Vagina (tissue), 2 donors: Measurements from ENCODE around the gene GAA. TPM values are rescaled to one million over a fixed set of nuclear protein-coding genes. Genes with fewer than 3 reads are reported as not detected.

ENCODE experiments used
- DNase-seq, 2 donors: peaks; one replicate each; pipeline ENCODE4 v3.0.0-alpha.2; 2017; ENCODE audit errors: extremely low spot score in 2 of 2
- H3K27ac ChIP-seq: fragments of 200-600 bp; sonication (generic); one replicate; pipeline ENCODE4 v1.5.1; 2019
- H3K27me3 ChIP-seq: fragments of 200-600 bp; sonication (generic); one replicate; pipeline ENCODE4 v1.5.1; 2019
- H3K36me3 ChIP-seq, 2 donors: fragments of 200-600 bp; sonication (generic); one replicate each; pipeline ENCODE4 v1.5.1; 2017 to 2019
- H3K4me1 ChIP-seq: fragments of 200-600 bp; sonication (generic); one replicate; pipeline ENCODE4 v1.5.1; 2019
- H3K4me3 ChIP-seq, 2 donors: fragments of 200-600 bp; sonication (generic); 1 replicate in 1 of 2; 2 replicates in 1 of 2; pipeline ENCODE4 v1.5.1; 2016 to 2019
- H3K9me3 ChIP-seq: fragments of 200-600 bp; sonication (generic); one replicate; pipeline ENCODE4 v1.5.1; 2019
- POLR2A ChIP-seq, 2 donors: fragments of 450-650 bp; IDR thresholded peaks; one replicate each; pipeline ENCODE4 v1.6.1; 2017; ENCODE audit warnings: antibody characterized with exemption in 2 of 2, mild to moderate bottlenecking in 2 of 2, moderate library complexity in 2 of 2
- POLR2AphosphoS5 ChIP-seq, 2 donors: sonication (generic); formaldehyde crosslinking; IDR thresholded peaks; one replicate each; pipeline ENCODE4 v1.9.0; 2017; ENCODE audit warnings: antibody characterized with exemption in 2 of 2, mild to moderate bottlenecking in 2 of 2, low read depth in 1 of 2; ENCODE audit not compliant: insufficient read depth in 1 of 2
- intact Hi-C: fragments of 100-400 bp; cut with DNase I; formaldehyde crosslinking; loops from one replicate; pipeline ENCODE4 v1.15.1; 2023
- total RNA-seq: library from RNA; depleted of rRNA; stranded (reverse); fragments of >200 nt; gene quantifications from one replicate; pipeline ENCODE4 v1.2.3, GENCODE V29; 2016
- TF ChIP-seq, protein P1 (sequence below), 3 experiments: fragments of 450-650 bp in 2 of 3; fragments of 200-600 bp in 1 of 3; sonication (generic) in 1 of 3; IDR thresholded peaks; one replicate each; pipeline ENCODE4 v1.5.1; 2017 to 2019; ENCODE audit warnings: antibody characterized with exemption in 3 of 3, mild to moderate bottlenecking in 2 of 3, moderate library complexity in 2 of 3

The GAA gene
- 34.1 TPM for total RNA-seq

DNA sequence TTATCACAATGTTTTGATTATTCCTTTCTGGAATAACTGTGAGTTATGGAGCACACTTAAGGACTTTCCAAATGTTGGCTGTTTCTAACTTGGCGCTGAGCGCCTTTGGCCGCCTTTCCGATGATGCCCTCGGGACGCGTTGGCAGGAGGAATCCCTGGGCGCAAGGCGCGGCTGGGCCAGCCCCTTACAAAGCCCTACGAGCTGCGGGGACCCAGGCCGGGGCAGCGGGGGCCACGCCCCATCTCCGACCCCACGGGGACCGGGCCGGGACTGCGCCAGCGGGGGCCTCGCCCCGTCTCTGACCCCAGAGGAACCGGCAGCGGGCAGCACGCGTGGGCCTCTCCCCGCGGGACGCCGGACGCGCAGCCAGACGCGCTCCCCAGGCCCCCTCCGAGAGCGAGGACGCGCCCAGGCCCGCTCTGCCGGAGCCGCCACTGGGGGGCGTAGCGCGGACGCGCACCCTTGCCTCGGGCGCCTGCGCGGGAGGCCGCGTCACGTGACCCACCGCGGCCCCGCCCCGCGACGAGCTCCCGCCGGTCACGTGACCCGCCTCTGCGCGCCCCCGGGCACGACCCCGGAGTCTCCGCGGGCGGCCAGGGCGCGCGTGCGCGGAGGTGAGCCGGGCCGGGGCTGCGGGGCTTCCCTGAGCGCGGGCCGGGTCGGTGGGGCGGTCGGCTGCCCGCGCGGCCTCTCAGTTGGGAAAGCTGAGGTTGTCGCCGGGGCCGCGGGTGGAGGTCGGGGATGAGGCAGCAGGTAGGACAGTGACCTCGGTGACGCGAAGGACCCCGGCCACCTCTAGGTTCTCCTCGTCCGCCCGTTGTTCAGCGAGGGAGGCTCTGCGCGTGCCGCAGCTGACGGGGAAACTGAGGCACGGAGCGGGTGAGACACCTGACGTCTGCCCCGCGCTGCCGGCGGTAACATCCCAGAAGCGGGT is at the start of gene GAA:
Gene GAA, plus strand, starts transcription at position 571 of the 935 bp plus-strand sequence. CDS start 3,006 bp downstream, outside the sequence.
- peak in 1 of 2 donors; percentile 26 for TF ChIP-seq POLR2A (IDR thresholded peaks at IDR 0.05)
- no peak for TF ChIP-seq POLR2AphosphoS5 (IDR thresholded peaks at IDR 0.05; ENCODE audit: insufficient read depth in 1 of 2, low read depth in 1 of 2)
- TF ChIP-seq, protein P1, sequence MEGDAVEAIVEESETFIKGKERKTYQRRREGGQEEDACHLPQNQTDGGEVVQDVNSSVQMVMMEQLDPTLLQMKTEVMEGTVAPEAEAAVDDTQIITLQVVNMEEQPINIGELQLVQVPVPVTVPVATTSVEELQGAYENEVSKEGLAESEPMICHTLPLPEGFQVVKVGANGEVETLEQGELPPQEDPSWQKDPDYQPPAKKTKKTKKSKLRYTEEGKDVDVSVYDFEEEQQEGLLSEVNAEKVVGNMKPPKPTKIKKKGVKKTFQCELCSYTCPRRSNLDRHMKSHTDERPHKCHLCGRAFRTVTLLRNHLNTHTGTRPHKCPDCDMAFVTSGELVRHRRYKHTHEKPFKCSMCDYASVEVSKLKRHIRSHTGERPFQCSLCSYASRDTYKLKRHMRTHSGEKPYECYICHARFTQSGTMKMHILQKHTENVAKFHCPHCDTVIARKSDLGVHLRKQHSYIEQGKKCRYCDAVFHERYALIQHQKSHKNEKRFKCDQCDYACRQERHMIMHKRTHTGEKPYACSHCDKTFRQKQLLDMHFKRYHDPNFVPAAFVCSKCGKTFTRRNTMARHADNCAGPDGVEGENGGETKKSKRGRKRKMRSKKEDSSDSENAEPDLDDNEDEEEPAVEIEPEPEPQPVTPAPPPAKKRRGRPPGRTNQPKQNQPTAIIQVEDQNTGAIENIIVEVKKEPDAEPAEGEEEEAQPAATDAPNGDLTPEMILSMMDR (IDR thresholded peaks at IDR 0.05), result peak; percentile 86 to 96 (median 86)
- Histone ChIP-seq H3K4me1 (peaks cover 30% of the 10 kb centered on the region), H3K9me3 (no peaks in the 10 kb centered on the region), H3K27me3 (no peaks in the 10 kb centered on the region), H3K27ac (peak within 1 kb of the TSS; percentile 96), H3K4me3 (peak within 1 kb of the TSS; percentile 89 to 99), H3K36me3 (no peaks in the 10 kb centered on the region)
- intact Hi-C loops, result loop anchor here (2.0 kb wide), 1 partner anchor 46 kb away; the partner anchor contains the start of gene EIF4A3
- no peak for DNase-seq

DNA sequence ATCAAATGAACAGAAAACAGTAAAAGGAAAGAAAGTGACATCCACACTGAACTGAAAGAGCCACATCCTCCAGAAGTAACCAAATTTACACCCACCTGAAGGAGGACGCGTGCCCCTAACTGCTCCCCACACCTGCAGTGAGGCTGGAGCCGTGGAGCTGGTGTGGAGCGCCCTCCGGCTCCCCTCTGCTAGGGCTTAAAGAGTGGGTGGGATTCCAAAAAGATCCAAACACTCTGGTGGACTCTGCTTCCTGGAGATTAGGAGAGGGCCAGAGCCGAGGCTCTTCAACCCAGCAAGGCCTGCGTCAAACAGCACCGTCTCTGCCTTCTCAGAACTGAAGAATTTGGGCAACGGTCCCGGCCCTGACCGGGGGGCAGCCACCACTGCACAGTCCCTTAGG is 49.7 kb upstream of the GAA start:
- DNase-seq, result no peak
- TF ChIP-seq POLR2AphosphoS5 (IDR thresholded peaks at IDR 0.05; ENCODE audit: insufficient read depth in 1 of 2, low read depth in 1 of 2), result no peak
- TF ChIP-seq, protein P1 (IDR thresholded peaks at IDR 0.05), result no peak
- no peak overlapping the region for H3K4me3 ChIP-seq
- peaks cover 11% of the 10 kb centered on the region for H3K4me1 ChIP-seq
- H3K27me3 ChIP-seq, result no peaks in the 10 kb centered on the region
- intact Hi-C loops, result no loop called here
- H3K36me3 ChIP-seq, result no peaks in the 10 kb centered on the region
- no peaks in the 10 kb centered on the region for H3K9me3 ChIP-seq
- no peak overlapping the region for H3K27ac ChIP-seq

DNA sequence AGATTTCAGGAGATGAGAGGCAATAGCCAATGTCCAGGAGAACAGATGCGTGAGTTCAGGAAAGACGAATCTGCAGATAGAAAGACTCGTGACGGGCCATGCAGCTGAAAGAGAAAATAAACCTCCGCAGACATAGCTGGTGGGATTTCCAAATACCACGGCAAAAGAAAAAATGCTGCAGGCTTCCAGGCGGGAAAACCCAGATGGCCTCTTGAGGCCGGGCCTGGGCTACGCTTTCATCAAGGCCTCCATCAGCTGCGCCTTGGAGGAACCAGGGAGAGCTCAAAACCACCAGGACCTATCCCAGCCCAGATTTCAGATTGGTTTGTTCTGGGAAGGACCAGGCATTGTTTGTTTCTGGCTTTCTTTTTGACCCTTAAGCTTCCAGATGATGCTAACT is 48.3 kb upstream of the GAA start:
- intact Hi-C loops, result no loop called here
- H3K27ac ChIP-seq, result peak overlapping the region; percentile 50
- TF ChIP-seq, protein P1 (IDR thresholded peaks at IDR 0.05), result no peak
- no peak for TF ChIP-seq POLR2A (IDR thresholded peaks at IDR 0.05)
- no peak for TF ChIP-seq POLR2AphosphoS5 (IDR thresholded peaks at IDR 0.05; ENCODE audit: insufficient read depth in 1 of 2, low read depth in 1 of 2)

DNA sequence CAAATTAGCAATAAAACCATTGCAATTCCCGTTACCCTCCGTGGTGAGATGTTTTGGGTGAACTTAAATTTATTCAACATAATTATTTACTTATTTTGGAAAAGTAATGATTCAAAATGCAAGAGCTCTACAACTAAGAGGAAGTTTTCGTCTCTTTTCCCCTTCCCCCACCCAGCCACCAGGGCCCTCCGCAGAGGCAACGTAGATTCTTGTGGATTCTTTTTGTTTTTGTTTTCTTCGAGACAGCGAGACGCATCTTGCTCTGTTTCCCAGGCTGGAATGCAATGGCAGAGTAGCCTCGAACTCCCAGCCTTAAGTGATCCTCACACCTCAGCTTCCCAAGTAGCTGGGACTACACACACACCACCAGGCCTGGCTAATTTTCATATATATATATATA is 45.8 kb upstream of the GAA start:
- Histone ChIP-seq H3K27ac (no peak overlapping the region), H3K9me3 (no peaks in the 10 kb centered on the region), H3K4me3 (no peak overlapping the region), H3K27me3 (no peaks in the 10 kb centered on the region), H3K36me3 (no peaks in the 10 kb centered on the region), H3K4me1 (peaks cover 11% of the 10 kb centered on the region)
- no peak for DNase-seq
- intact Hi-C loops, result no loop called here
- TF ChIP-seq, protein P1 (IDR thresholded peaks at IDR 0.05), result no peak
- TF ChIP-seq POLR2AphosphoS5 (IDR thresholded peaks at IDR 0.05; ENCODE audit: insufficient read depth in 1 of 2, low read depth in 1 of 2) (no peak), POLR2A (IDR thresholded peaks at IDR 0.05) (no peak)

More for the DNA sequence above, 48.3 kb upstream of the GAA start:
- Histone ChIP-seq H3K9me3 (no peaks in the 10 kb centered on the region), H3K4me3 (no peak overlapping the region), H3K4me1 (peaks cover 11% of the 10 kb centered on the region), H3K27me3 (no peaks in the 10 kb centered on the region), H3K36me3 (no peaks in the 10 kb centered on the region)
- DNase-seq, result no peak
